GM23338 (cell line): ENCODE data around the gene PTPRA. TPM values are rescaled to one million over a fixed set of nuclear protein-coding genes. Genes with fewer than 3 reads are reported as not detected.

ENCODE experiments used
- ATAC-seq: fragments of 200-7000 bp; cut with Tn5 transposase; 3 replicates; pipeline ENCODE4 v1.9.1; 2020
- DNase-seq: peaks from one replicate; pipeline ENCODE4 v3.0.0-alpha.2; 2015; ENCODE audit warnings: low spot score
- H2AFZ ChIP-seq: fragments of 200-600 bp; sonication (generic); 2 replicates; pipeline ENCODE4 v1.8.0; 2016; ENCODE audit warnings: antibody characterized with exemption, mild to moderate bottlenecking, moderate library complexity
- H3F3A ChIP-seq: fragments of 200-600 bp; sonication (generic); replicated peaks from 2 replicates; pipeline ENCODE4 v1.8.0; 2017; ENCODE audit warnings: antibody characterized with exemption, mixed run types, low read depth
- H3K27ac ChIP-seq: fragments of 200-600 bp; sonication (generic); 2 replicates; pipeline ENCODE4 v1.6.1; 2016; ENCODE audit warnings: low read depth
- H3K27me3 ChIP-seq: fragments of 200-600 bp; sonication (generic); 2 replicates; pipeline ENCODE4 v1.8.0; 2016; ENCODE audit warnings: mild to moderate bottlenecking, mixed run types, moderate library complexity; ENCODE audit not compliant: insufficient read depth
- H3K36me3 ChIP-seq: fragments of 200-600 bp; sonication (generic); 2 replicates; pipeline ENCODE4 v1.8.0; 2016; ENCODE audit warnings: mild to moderate bottlenecking; ENCODE audit not compliant: insufficient read depth
- H3K4me1 ChIP-seq: fragments of 200-600 bp; sonication (generic); 2 replicates; pipeline ENCODE4 v1.8.0; 2016; ENCODE audit warnings: mild to moderate bottlenecking, moderate library complexity; ENCODE audit not compliant: insufficient read depth
- H3K4me2 ChIP-seq: fragments of 200-600 bp; sonication (generic); 2 replicates; pipeline ENCODE4 v1.7.1; 2017; ENCODE audit warnings: mixed run types
- H3K4me3 ChIP-seq: fragments of 200-600 bp; sonication (generic); 2 replicates; pipeline ENCODE4 v1.6.1; 2016; ENCODE audit warnings: mixed run types
- H3K79me2 ChIP-seq: fragments of 200-600 bp; sonication (generic); replicated peaks from 2 replicates; pipeline ENCODE4 v1.8.0; 2017; ENCODE audit warnings: mild to moderate bottlenecking; ENCODE audit not compliant: insufficient read depth
- H3K9me2 ChIP-seq: fragments of 200-600 bp; sonication (generic); 2 replicates; pipeline ENCODE4 v1.8.0; 2017; ENCODE audit not compliant: insufficient read depth
- H4K20me1 ChIP-seq: fragments of 200-600 bp; sonication (generic); replicated peaks from 2 replicates; pipeline ENCODE4 v1.8.0; 2017; ENCODE audit warnings: mild to moderate bottlenecking; ENCODE audit not compliant: insufficient read depth
- H3K27ac Mint-ChIP-seq: 2 replicates; pipeline ENCODE4 v1.8.0; 2020; ENCODE audit warnings: inconsistent platforms, mild to moderate bottlenecking, moderate library complexity, mixed read lengths
- H3K27me3 Mint-ChIP-seq: 3 replicates; pipeline ENCODE4 v1.8.0; 2022; ENCODE audit warnings: low read depth, mild to moderate bottlenecking, moderate library complexity, mixed read lengths, inconsistent platforms; ENCODE audit not compliant: insufficient read depth, poor library complexity
- H3K36me3 Mint-ChIP-seq: 3 replicates; pipeline ENCODE4 v1.8.0; 2021; ENCODE audit warnings: low read depth, mild to moderate bottlenecking, inconsistent platforms, moderate library complexity, mixed read lengths
- H3K4me1 Mint-ChIP-seq: 3 replicates; pipeline ENCODE4 v1.8.0; 2020; ENCODE audit warnings: mild to moderate bottlenecking, inconsistent platforms, mixed read lengths
- H3K4me3 Mint-ChIP-seq: 3 replicates; pipeline ENCODE4 v1.8.0; 2021; ENCODE audit warnings: moderate library complexity, mild to moderate bottlenecking, inconsistent platforms, mixed read lengths
- H3K9me3 Mint-ChIP-seq: 3 replicates; pipeline ENCODE4 v1.8.0; 2020; ENCODE audit warnings: moderate library complexity, mild to moderate bottlenecking, inconsistent platforms, mixed read lengths
- CREB1 ChIP-seq: fragments of 250-450 bp; sonication (Bioruptor Pico); IDR thresholded peaks from 2 replicates; pipeline ENCODE4 v1.5.0; 2020; ENCODE audit warnings: low read depth, mild to moderate bottlenecking, moderate library complexity
- EZH2 ChIP-seq: fragments of 200-600 bp; sonication (generic); IDR thresholded peaks from one replicate; pipeline ENCODE4 v1.8.0; 2017; ENCODE audit warnings: antibody characterized with exemption, mild to moderate bottlenecking, low read depth; ENCODE audit not compliant: unreplicated experiment
- EZH2phosphoT487 ChIP-seq: fragments of 200-600 bp; sonication (generic); IDR thresholded peaks from one replicate; pipeline ENCODE4 v1.8.1; 2018; ENCODE audit warnings: antibody characterized with exemption; ENCODE audit not compliant: unreplicated experiment
- JUNB ChIP-seq: IDR thresholded peaks from one replicate; pipeline ENCODE4 v1.6.1; 2016; ENCODE audit warnings: antibody characterized with exemption; ENCODE audit not compliant: unreplicated experiment
- NANOG ChIP-seq: IDR thresholded peaks from 2 replicates; pipeline ENCODE4 v1.6.1; 2016; ENCODE audit warnings: antibody characterized with exemption, borderline replicate concordance
- POLR2AphosphoS5 ChIP-seq: IDR thresholded peaks from 2 replicates; pipeline ENCODE4 v1.6.1; 2016; ENCODE audit warnings: antibody characterized with exemption, low read depth
- ZNF114 ChIP-seq: fragments of 250-450 bp; sonication (Bioruptor Pico); IDR thresholded peaks from 2 replicates; pipeline ENCODE4 v1.5.0; 2020; ENCODE audit warnings: mild to moderate bottlenecking, moderate library complexity
- ZNF331 ChIP-seq: fragments of 250-450 bp; sonication (Bioruptor Pico); IDR thresholded peaks from 2 replicates; pipeline ENCODE4 v1.5.0; 2020; ENCODE audit warnings: low read depth, mild to moderate bottlenecking, moderate library complexity
- polyA plus RNA-seq: library from polyadenylated mRNA; unstranded; fragments of >200 nt; fragmentation: Nextera tagmentation; extraction: Ambion mirVana; gene quantifications from 2 replicates; pipeline ENCODE4 v1.2.1, GENCODE V29; 2016
- total RNA-seq: library from RNA; depleted of rRNA; stranded (reverse); fragments of >200 nt; shearing (Covaris generic); gene quantifications from 2 replicates; pipeline ENCODE4 v1.2.3, GENCODE V29; 2014
- TF ChIP-seq, protein P1 (sequence below), 2 experiments: fragments of 200-600 bp in 1 of 2; sonication (generic) in 1 of 2; conservative IDR thresholded peaks; 2 replicates each; pipeline versions ENCODE4 v1.5.1 to v1.6.1; 2016 to 2017; ENCODE audit warnings: antibody characterized with exemption in 2 of 2, low read depth in 2 of 2, mild to moderate bottlenecking in 2 of 2, moderate library complexity in 1 of 2
- TF ChIP-seq, protein P2 (sequence below): IDR thresholded peaks from one replicate; pipeline ENCODE4 v1.6.1; 2018; ENCODE audit warnings: antibody characterized with exemption; ENCODE audit not compliant: unreplicated experiment
- TF ChIP-seq, protein P3 (sequence below): IDR thresholded peaks from 2 replicates; pipeline ENCODE4 v1.6.1; 2016; ENCODE audit warnings: antibody characterized with exemption

PTPRA gene
- total and polyA plus RNA-seq, 2 experiments from 2014 or later = 37.8 to 39.3 TPM

DNA sequence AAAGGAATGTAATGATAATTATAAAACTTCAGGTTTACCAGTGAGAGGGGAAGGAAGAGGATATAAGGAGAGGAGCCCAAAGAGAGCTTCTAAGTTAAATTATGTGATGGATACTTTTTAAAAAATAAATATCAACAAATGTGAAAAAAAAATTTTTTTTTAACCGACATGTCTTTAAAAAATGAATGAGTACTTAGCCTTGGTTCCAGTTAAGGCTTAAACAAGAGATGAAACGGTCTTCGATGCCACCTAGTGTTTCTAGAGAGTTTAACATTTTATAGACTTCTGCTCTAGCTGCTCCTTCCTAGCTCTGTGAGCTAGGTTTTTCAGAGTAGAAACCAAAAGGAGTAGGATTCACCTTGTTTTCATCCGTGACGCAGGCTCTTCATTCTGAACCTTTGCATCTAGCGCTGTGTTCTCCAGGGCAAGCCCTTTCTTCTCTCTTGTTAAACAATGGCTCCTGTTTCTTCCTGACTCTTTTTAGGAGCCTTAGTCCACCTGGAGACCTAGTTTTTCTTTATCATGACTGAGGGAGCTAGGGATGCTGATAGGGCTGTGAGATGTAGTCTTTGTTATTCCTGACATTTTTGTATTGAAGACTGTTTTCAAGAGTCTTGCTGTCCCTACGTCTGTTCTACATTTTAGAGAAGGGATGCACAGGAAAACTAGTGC is 127.7 kb downstream of the PTPRA start:
- Mint-ChIP-seq H3K4me3 (no peak overlapping the region), H3K9me3 (no peaks in the 10 kb centered on the region), H3K27me3 (peaks cover 1% of the 10 kb centered on the region), H3K36me3 (peaks cover 9% of the 10 kb centered on the region; the same call in 2 of the 3 replicates), H3K27ac (no peak overlapping the region; the same call in 1 of the 2 replicates), H3K4me1 (peaks cover 9% of the 10 kb centered on the region)
- no peaks in the 10 kb centered on the region for H3K79me2 ChIP-seq
- no peak overlapping the region for H3K27ac ChIP-seq
- no peak overlapping the region for H3K4me3 ChIP-seq
- H3K4me1 ChIP-seq = no peaks in the 10 kb centered on the region
- peak; percentile 63 for DNase-seq
- H2AFZ ChIP-seq = no peak overlapping the region
- no peaks in the 10 kb centered on the region for H3F3A ChIP-seq
- peaks cover 4% of the 10 kb centered on the region for H3K36me3 ChIP-seq
- H4K20me1 ChIP-seq = peaks cover 4% of the 10 kb centered on the region; the same call in 1 of the 2 replicates
- no peak overlapping the region for H3K4me2 ChIP-seq
- ATAC-seq = peak; percentile 62
- H3K27me3 ChIP-seq = no peaks in the 10 kb centered on the region
- TF ChIP-seq, protein P1, sequence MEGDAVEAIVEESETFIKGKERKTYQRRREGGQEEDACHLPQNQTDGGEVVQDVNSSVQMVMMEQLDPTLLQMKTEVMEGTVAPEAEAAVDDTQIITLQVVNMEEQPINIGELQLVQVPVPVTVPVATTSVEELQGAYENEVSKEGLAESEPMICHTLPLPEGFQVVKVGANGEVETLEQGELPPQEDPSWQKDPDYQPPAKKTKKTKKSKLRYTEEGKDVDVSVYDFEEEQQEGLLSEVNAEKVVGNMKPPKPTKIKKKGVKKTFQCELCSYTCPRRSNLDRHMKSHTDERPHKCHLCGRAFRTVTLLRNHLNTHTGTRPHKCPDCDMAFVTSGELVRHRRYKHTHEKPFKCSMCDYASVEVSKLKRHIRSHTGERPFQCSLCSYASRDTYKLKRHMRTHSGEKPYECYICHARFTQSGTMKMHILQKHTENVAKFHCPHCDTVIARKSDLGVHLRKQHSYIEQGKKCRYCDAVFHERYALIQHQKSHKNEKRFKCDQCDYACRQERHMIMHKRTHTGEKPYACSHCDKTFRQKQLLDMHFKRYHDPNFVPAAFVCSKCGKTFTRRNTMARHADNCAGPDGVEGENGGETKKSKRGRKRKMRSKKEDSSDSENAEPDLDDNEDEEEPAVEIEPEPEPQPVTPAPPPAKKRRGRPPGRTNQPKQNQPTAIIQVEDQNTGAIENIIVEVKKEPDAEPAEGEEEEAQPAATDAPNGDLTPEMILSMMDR (conservative IDR thresholded peaks at IDR 0.05; ENCODE audit: low read depth in 2 of 2) = peak; percentile 47 to 52
- TF ChIP-seq ZNF114 (CRISPR knock-in tag) = no peak
- no peaks in the 10 kb centered on the region for H3K9me2 ChIP-seq

DNA sequence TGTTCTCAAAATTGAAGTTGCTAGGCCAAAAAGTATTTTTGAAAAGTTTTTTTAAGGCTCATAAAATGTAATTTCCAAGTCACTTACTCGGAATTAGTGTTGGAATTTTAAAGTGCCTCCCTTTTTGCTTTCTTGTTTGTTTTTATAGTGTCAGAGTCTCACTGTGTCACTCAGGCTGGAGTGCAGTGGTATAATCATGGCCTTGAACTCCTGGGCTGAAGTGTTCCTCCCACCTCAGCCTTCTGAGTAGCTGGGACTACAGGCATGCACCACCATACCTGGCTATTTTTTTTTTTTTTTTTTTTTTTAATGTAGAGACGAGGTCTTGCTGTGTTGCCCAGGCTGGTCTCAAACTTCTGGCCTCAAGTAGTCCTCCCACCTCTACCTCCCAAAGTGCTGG is 130.1 kb downstream of the PTPRA start:
- peaks cover 24% of the 10 kb centered on the region for H3K36me3 Mint-ChIP-seq
- H3K4me3 Mint-ChIP-seq = no peak overlapping the region
- Histone ChIP-seq H4K20me1 (no peaks in the 10 kb centered on the region), H3K4me2 (no peak overlapping the region), H3K4me1 (no peaks in the 10 kb centered on the region), H3K4me3 (no peak overlapping the region), H3K79me2 (no peaks in the 10 kb centered on the region), H3K27me3 (no peaks in the 10 kb centered on the region), H3K36me3 (peaks cover 23% of the 10 kb centered on the region), H3F3A (no peaks in the 10 kb centered on the region), H3K9me2 (no peaks in the 10 kb centered on the region), H2AFZ (no peak overlapping the region), H3K27ac (no peak overlapping the region)
- no peaks in the 10 kb centered on the region for H3K9me3 Mint-ChIP-seq
- no peak for DNase-seq
- H3K27me3 Mint-ChIP-seq = peaks cover 1% of the 10 kb centered on the region
- H3K4me1 Mint-ChIP-seq = peaks cover 9% of the 10 kb centered on the region
- H3K27ac Mint-ChIP-seq = no peak overlapping the region
- ATAC-seq = no peak
- TF ChIP-seq NANOG (no peak), POLR2AphosphoS5 (no peak), EZH2 (no peak), JUNB (no peak), CREB1 (CRISPR knock-in tag) (no peak), EZH2phosphoT487 (no peak), ZNF114 (CRISPR knock-in tag) (no peak), ZNF331 (no peak)
- TF ChIP-seq, protein P2, sequence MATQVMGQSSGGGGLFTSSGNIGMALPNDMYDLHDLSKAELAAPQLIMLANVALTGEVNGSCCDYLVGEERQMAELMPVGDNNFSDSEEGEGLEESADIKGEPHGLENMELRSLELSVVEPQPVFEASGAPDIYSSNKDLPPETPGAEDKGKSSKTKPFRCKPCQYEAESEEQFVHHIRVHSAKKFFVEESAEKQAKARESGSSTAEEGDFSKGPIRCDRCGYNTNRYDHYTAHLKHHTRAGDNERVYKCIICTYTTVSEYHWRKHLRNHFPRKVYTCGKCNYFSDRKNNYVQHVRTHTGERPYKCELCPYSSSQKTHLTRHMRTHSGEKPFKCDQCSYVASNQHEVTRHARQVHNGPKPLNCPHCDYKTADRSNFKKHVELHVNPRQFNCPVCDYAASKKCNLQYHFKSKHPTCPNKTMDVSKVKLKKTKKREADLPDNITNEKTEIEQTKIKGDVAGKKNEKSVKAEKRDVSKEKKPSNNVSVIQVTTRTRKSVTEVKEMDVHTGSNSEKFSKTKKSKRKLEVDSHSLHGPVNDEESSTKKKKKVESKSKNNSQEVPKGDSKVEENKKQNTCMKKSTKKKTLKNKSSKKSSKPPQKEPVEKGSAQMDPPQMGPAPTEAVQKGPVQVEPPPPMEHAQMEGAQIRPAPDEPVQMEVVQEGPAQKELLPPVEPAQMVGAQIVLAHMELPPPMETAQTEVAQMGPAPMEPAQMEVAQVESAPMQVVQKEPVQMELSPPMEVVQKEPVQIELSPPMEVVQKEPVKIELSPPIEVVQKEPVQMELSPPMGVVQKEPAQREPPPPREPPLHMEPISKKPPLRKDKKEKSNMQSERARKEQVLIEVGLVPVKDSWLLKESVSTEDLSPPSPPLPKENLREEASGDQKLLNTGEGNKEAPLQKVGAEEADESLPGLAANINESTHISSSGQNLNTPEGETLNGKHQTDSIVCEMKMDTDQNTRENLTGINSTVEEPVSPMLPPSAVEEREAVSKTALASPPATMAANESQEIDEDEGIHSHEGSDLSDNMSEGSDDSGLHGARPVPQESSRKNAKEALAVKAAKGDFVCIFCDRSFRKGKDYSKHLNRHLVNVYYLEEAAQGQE = no peak
- TF ChIP-seq, protein P3, sequence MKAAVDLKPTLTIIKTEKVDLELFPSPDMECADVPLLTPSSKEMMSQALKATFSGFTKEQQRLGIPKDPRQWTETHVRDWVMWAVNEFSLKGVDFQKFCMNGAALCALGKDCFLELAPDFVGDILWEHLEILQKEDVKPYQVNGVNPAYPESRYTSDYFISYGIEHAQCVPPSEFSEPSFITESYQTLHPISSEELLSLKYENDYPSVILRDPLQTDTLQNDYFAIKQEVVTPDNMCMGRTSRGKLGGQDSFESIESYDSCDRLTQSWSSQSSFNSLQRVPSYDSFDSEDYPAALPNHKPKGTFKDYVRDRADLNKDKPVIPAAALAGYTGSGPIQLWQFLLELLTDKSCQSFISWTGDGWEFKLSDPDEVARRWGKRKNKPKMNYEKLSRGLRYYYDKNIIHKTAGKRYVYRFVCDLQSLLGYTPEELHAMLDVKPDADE = no peak
